HL-60/S4 (cell line): ENCODE data around the gene GINS1.

Experiments
- in situ Hi-C: fragments of 300-500 bp; cut with MboI; formaldehyde crosslinking; loops from 2 replicates; pipeline ENCODE4 v1.14.3; 2022; ENCODE audit warnings: low sequenced_read_pairs

The GINS1 gene

GRCh38 chr20:25452333-25452732 is 44.9 kb downstream of the GINS1 start:
- in situ Hi-C loops = no loop called here

GRCh38 chr20:25453035-25453810 is 45.8 kb downstream of the GINS1 start:
- in situ Hi-C loops = no loop called here

GRCh38 chr20:25454153-25454900 is 46.9 kb downstream of the GINS1 start:
- in situ Hi-C loops = no loop called here

- in situ Hi-C loops = no loop called here
Measured at GRCh38 chr20:25457886-25458680, 50.6 kb downstream of the GINS1 start.

DNA sequence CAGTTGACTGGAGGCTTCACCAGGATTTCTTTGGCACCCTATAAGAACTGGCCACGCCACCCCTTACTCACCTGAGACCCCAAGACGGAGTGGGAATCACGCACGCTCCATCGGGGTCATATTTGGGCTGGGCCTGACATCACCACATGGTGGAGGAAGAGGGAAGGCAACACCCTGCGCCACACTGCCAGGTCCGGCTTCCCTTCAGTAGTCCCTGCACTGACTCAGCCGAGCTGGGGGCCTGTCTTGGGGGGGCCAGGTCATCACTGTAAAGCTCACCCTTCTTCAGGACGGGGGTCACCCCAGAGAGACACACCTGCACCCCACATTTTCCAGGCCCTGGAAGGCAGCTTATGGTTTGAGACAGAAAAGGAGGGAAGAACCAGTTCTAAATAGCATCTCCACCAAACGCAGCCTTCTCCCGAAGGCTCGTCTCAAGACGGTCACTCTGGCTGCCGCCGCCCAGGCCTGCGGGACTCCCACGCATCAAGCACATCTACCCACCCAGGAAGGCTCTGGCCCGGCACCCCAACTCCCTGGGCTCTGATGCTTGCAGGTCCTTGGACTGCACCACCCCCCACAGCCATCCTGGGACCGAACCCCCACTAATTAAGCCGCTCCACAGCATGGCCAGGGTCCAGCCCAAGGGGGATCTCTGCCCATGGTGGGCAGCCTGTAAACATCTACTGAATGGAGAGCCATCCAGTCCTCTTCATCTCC is 51.8 kb downstream of the GINS1 start:
- in situ Hi-C loops = no loop called here

GRCh38 chr20:25459916-25460535 is 52.6 kb downstream of the GINS1 start:
- in situ Hi-C loops = no loop called here

- in situ Hi-C loops = no loop called here
Measured at GRCh38 chr20:25460566-25461280, 53.2 kb downstream of the GINS1 start.

DNA sequence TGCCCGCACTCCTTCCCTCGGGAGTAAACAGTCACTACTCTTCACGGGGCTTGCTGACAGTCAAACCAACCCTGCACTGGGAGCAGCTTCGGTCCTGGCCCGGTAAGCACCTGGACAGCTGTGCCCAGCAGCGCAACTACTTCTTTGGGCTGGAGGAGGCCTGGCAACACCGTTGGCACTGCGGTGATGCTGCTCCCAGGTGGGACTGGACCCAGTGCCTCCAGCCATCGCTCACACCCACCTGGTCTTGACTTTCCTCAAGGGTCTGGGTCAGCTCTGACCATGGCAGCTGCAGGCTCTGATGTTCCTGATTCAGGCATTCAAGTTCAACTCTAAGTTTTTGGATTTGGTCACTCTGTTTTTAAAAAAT is 53.8 kb downstream of the GINS1 start:
- in situ Hi-C loops = no loop called here

DNA sequence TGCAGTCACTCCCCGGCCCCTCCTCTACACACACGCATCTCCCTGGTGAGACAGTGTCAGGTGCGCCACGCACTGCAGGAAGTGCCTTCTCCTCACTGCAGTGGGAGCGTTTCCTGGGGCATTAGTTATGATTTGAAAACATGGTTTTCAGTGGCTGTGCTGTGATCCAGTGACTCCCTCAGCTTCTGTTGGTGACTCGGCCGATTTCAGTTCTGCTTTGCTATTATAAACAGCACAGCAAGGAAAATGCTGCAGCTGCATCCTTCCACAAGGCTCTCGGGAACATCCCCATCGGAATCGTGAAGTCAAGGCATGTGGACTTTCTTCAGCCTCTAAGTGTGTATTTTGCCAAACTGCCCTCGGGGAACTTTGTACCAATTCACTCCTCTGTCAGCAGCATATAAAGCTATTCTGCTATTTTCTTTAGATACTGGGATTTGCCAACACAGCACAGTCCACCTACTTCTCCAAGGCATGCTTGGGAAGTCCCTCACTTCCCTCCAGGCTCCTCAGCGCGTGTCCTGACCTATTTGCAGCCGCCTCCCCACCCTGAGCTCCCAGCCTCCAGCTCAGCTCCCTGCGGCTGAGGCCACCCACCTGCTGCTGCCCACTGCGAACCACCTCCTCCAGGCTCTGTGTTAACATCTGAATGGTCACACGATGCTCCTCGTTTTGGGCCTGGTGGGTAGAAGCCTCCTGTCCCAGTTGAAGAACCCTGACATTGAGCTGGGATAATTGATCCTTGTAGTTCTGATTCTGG is 54.5 kb downstream of the GINS1 start:
- in situ Hi-C loops = no loop called here

- in situ Hi-C loops = no loop called here
Measured at GRCh38 chr20:25464501-25465242, 57.2 kb downstream of the GINS1 start.

DNA sequence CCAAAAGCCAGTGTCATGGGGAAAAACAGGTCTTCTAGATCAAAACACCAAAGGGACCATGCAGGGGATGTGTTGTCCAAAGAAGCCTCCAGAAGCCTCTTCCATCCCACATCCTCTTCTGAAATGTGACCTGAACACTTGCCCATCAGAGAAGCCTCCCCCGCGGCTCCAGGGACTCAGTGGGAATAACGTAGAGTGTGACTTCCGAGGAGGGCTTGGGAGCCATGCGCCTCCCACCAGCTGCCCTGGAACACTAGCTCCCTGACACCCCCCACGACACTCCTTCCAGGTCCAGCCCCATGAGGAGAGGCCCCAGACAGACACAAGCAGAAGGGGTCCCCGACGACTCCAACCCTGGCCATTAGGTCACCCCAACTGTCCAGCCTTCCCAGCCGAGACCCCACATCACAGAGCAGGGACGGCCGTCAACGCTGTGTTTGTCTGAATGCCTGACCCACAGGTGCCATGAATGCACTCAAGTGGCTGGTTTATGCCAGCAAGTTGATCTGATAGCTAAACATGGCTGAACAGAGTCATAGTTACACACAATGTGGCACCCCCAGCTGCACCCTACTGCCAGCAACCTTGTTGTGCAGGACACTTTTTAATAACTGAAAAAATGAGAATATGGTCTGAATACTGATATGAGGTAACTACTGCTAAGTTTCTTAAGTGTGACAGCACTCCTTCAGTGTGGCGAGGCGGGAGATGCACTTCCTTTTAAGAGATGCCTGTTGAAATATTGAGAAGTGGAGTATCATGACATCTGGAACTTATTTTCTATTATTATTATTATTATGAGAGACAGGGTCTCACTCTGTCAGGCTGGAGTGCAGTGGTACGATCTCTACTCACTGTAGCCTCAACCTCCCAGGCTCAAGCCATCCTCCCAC is 58.0 kb downstream of the GINS1 start:
- in situ Hi-C loops = no loop called here

GRCh38 chr20:25466846-25467245 is 59.4 kb downstream of the GINS1 start:
- in situ Hi-C loops = no loop called here

DNA sequence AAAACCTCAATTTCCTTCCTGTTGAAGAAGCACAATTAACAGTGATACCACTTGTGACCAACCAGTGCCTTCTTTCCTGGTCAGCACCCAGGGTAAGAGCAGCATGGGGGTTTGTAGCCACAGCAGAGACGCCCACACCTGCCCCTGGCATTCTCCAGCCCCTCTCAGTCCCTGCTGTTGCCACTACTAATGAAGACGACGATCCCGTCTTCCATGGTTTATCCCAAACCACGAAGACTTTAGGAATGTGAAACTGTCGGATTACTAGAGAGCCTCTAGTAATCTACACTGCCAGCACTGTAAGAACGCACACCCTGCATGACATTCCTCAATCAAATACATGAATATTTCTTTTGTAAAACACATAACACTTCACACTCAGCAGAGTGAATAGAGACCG is 60.0 kb downstream of the GINS1 start:
- in situ Hi-C loops = no loop called here

DNA sequence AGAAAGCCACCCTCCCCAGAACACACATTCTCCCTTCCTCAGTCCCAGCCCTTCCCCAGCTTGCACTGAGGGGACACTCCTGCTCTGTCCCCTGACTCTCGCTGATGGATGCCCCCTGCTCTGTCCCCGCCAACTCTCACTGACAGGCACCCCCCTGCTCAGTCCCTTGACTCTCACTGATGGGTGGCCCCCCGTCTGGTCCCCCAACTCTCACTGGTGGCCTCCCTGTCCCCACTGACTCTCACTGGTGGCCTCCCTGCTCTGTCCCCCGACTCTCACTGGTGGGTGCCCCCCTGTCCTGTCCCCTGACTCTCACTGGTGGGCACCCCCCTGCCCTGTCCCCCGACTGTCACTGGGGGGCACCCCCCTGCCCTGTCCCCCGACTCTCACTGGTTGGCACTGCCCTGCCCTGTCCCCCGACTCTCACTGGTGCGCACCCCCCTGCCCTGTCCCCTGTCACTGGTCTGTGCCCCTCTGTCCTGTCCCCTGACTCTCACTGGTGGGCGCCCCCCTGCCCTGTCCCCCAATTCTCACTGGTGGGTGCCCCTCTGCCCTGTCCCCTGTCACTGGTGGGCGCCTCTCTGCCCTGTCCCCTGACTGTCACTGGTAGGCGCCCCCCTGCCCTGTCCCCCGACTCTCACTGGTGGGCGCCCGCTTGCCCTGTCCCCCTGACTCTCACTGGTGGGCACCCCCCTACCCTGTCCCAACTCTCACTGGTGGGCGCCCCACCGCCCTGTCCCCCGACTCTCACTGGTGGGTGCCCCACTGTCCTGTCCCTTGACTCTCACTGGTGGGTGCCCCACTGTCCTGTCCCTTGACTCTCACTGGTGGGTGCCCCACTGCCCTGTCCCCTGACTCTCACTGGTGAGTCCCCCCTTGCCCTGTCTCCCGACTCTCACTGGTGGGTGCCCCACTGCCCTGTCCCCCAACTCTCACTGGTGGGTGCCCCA is 60.9 kb downstream of the GINS1 start:
- in situ Hi-C loops = no loop called here

DNA sequence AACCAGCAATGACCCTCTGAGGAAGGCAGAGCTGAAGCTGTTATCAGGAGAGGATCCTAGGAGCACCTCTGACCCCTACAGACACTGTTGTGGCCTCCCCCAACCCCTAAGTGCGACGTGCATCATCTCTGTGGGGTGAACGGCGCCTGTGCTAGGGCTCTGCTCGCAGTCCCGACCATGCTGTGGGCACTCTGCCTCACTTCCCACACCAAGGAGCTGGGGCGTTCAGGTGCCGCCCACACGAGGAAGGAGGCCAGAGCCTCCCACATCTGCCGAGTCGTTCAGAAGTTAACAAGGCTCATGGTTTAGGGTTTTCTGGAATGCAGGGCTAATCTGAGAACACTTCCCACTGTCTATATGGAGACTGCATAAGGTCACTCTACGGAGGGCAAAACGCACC is 62.1 kb downstream of the GINS1 start:
- in situ Hi-C loops = no loop called here

DNA sequence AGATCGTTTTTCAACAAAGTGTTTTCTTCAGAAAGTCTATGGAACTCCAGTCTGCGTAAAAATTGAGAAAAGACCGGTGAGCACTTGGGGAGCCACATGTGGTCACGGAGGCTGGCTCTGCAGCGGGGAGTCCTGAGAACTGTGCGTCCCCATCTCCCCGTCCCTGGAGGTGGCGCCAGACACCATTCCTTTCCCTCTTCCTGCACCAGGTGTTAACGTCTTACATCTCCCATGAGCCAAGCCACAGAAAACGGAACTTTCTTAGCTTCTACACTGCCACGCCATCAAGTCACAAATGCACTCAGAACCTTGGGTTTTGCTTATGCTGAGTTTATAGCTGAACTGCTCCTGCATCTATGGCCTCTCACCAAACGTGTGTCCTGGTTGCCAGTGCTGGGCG is 62.6 kb downstream of the GINS1 start:
- in situ Hi-C loops = no loop called here
